ENCODE measurements around the gene ARSB. TPM values are rescaled to one million over a fixed set of nuclear protein-coding genes. Genes with fewer than 3 reads are reported as not detected.
"Not testable (repeated sequence)": the region's sequence is repeated elsewhere in the genome, so short reads cannot be mapped to it uniquely, and the experiment has no call there.

Gene ARSB
- total RNA-seq, 1 donor: 38.4 TPM

- no peaks in the 10 kb centered on the region for H4K20me1 ChIP-seq (ENCODE audit: insufficient read depth, low read length)
- peak; percentile 69 for DNase-seq (ENCODE audit: insufficient read length, low spot score, missing footprints)
Measured at GRCh38 chr5:78915170-78915569, 69.9 kb downstream of the ARSB start.

GRCh38 chr5:78912811-78913210 is 72.3 kb downstream of the ARSB start:
- no peaks in the 10 kb centered on the region for H3K9me3 ChIP-seq (ENCODE audit: low read depth, low read length)
- H2AFZ ChIP-seq (ENCODE audit: low read length): no peak overlapping the region
- H3K4me3 ChIP-seq (ENCODE audit: insufficient read depth, low read length): no peak overlapping the region

More at GRCh38 chr5:78915170-78915569, 69.9 kb downstream of the ARSB start:
- Histone ChIP-seq H3K36me3 (ENCODE audit: insufficient read depth, low read length) (no peaks in the 10 kb centered on the region), H3K27me3 (ENCODE audit: insufficient read depth, low read length) (no peaks in the 10 kb centered on the region), H3K9me3 (ENCODE audit: low read depth, low read length) (no peaks in the 10 kb centered on the region), H3K79me2 (ENCODE audit: insufficient read depth, low read length) (no peaks in the 10 kb centered on the region), H2AFZ (ENCODE audit: low read length) (no peak overlapping the region), H3K4me3 (ENCODE audit: insufficient read depth, low read length) (no peak overlapping the region), H3K4me2 (ENCODE audit: insufficient read depth, low read length) (no peak overlapping the region), H3K27ac (ENCODE audit: low read depth, low read length) (no peak overlapping the region), H3K4me1 (ENCODE audit: insufficient read depth, low read length) (no peaks in the 10 kb centered on the region)
- TF ChIP-seq CTCF (IDR thresholded peaks at IDR 0.05; ENCODE audit: extremely low read depth, low read depth, low read length): no peak

GRCh38 chr5:78912085-78912771 is 72.9 kb downstream of the ARSB start:
- no peak for DNase-seq (ENCODE audit: insufficient read length, low spot score, missing footprints)
- H3K4me2 ChIP-seq (ENCODE audit: insufficient read depth, low read length): no peak overlapping the region
- peaks cover 18% of the 10 kb centered on the region for H3K4me1 ChIP-seq (ENCODE audit: insufficient read depth, low read length)
- no peak for TF ChIP-seq CTCF (IDR thresholded peaks at IDR 0.05; ENCODE audit: extremely low read depth, low read depth, low read length)
- H3K27me3 ChIP-seq (ENCODE audit: insufficient read depth, low read length): no peaks in the 10 kb centered on the region
- no peaks in the 10 kb centered on the region for H3K79me2 ChIP-seq (ENCODE audit: insufficient read depth, low read length)
- no peak overlapping the region for H3K4me3 ChIP-seq (ENCODE audit: insufficient read depth, low read length)
- no peaks in the 10 kb centered on the region for H3K36me3 ChIP-seq (ENCODE audit: insufficient read depth, low read length)
- no peak overlapping the region for H2AFZ ChIP-seq (ENCODE audit: low read length)
- no peaks in the 10 kb centered on the region for H4K20me1 ChIP-seq (ENCODE audit: insufficient read depth, low read length)
- no peak overlapping the region for H3K27ac ChIP-seq (ENCODE audit: low read depth, low read length)
- no peaks in the 10 kb centered on the region for H3K9me3 ChIP-seq (ENCODE audit: low read depth, low read length)

More at GRCh38 chr5:78912811-78913210, 72.3 kb downstream of the ARSB start:
- H3K4me2 ChIP-seq (ENCODE audit: insufficient read depth, low read length): no peak overlapping the region
- H3K36me3 ChIP-seq (ENCODE audit: insufficient read depth, low read length): no peaks in the 10 kb centered on the region
- no peak overlapping the region for H3K27ac ChIP-seq (ENCODE audit: low read depth, low read length)
- H3K27me3 ChIP-seq (ENCODE audit: insufficient read depth, low read length): no peaks in the 10 kb centered on the region
- DNase-seq (ENCODE audit: insufficient read length, low spot score, missing footprints): no peak
- no peak for TF ChIP-seq CTCF (IDR thresholded peaks at IDR 0.05; ENCODE audit: extremely low read depth, low read depth, low read length)
- no peaks in the 10 kb centered on the region for H4K20me1 ChIP-seq (ENCODE audit: insufficient read depth, low read length)
- H3K79me2 ChIP-seq (ENCODE audit: insufficient read depth, low read length): no peaks in the 10 kb centered on the region
- H3K4me1 ChIP-seq (ENCODE audit: insufficient read depth, low read length): peaks cover 12% of the 10 kb centered on the region

- not testable (repeated sequence) for H3K4me2 ChIP-seq (ENCODE audit: insufficient read depth, low read length); H3K79me2 ChIP-seq (ENCODE audit: insufficient read depth, low read length); H3K27ac ChIP-seq (ENCODE audit: low read depth, low read length); H3K36me3 ChIP-seq (ENCODE audit: insufficient read depth, low read length); H3K4me3 ChIP-seq (ENCODE audit: insufficient read depth, low read length); H2AFZ ChIP-seq (ENCODE audit: low read length); H4K20me1 ChIP-seq (ENCODE audit: insufficient read depth, low read length); H3K9me3 ChIP-seq (ENCODE audit: low read depth, low read length); DNase-seq (ENCODE audit: insufficient read length, low spot score, missing footprints); H3K27me3 ChIP-seq (ENCODE audit: insufficient read depth, low read length)
- peaks cover 37% of the 10 kb centered on the region for H3K4me1 ChIP-seq (ENCODE audit: insufficient read depth, low read length)
Measured at GRCh38 chr5:78909224-78909983, 75.7 kb downstream of the ARSB start.
